Panc1 (cell line): ENCODE data around the gene OAS3. TPM values are rescaled to one million over a fixed set of nuclear protein-coding genes. Genes with fewer than 3 reads are reported as not detected.
"Not testable (repeated sequence)": the region's sequence is repeated elsewhere in the genome, so short reads cannot be mapped to it uniquely, and the experiment has no call there.

Experiments
- ATAC-seq: fragments of 200-7000 bp; cut with Tn5 transposase; 2 replicates; pipeline ENCODE4 v1.9.1; 2020; ENCODE audit warnings: mild to moderate bottlenecking, moderate library complexity
- BruUV-seq: library from RNA; stranded (reverse); fragments of 400-500 nt; replicated peaks from 2 replicates; lab custom pipeline; 2021; lab: Mats Ljungman, UMichigan
- CTCF ChIA-PET: fragments of 300-600 bp; sonication (Branson Sonifier 250); formaldehyde crosslinking; loops from one replicate; lab custom pipeline; 2022; ENCODE audit warnings: antibody characterized with exemption; lab: Charles Lee
- POLR2A ChIA-PET: fragments of 300-600 bp; sonication (Branson Sonifier 250); formaldehyde crosslinking; loops from one replicate; lab custom pipeline; 2022; ENCODE audit warnings: antibody characterized with exemption; lab: Charles Lee
- DNase-seq: peaks from one replicate; pipeline ENCODE4 v3.0.0-alpha.2; 2010; ENCODE audit warnings: low read depth, low spot score
- H3K27ac ChIP-seq: 2 replicates; pipeline ENCODE4 v1.5.1; 2011; ENCODE audit warnings: mild to moderate bottlenecking, low read length, inconsistent platforms
- H3K27me3 ChIP-seq: fragments of 200-500 bp; sonication (Bioruptor generic); 2 replicates; pipeline ENCODE4 v1.6.0; 2014; ENCODE audit warnings: low read length, inconsistent platforms; ENCODE audit not compliant: control insufficient read depth, insufficient read depth
- H3K36me3 ChIP-seq: fragments of 200-500 bp; sonication (Bioruptor generic); 2 replicates; pipeline ENCODE4 v1.5.1; 2014; ENCODE audit warnings: inconsistent platforms, mild to moderate bottlenecking, low read length, moderate library complexity; ENCODE audit not compliant: control insufficient read depth, insufficient read depth
- H3K4me1 ChIP-seq: 2 replicates; pipeline ENCODE4 v1.5.1; 2011; ENCODE audit warnings: inconsistent platforms, mild to moderate bottlenecking, low read length, moderate library complexity; ENCODE audit not compliant: control insufficient read depth, insufficient read depth
- H3K4me3 ChIP-seq, 2 experiments: 2 replicates each; pipeline ENCODE4 v1.5.1; 2011 to 2012; ENCODE audit warnings: low read depth in 2 of 2, low read length in 2 of 2, mild to moderate bottlenecking in 2 of 2, inconsistent platforms in 1 of 2, moderate library complexity in 1 of 2
- H3K9me3 ChIP-seq: fragments of 200-500 bp; sonication (Bioruptor generic); 2 replicates; pipeline ENCODE4 v1.5.1; 2014; ENCODE audit warnings: low read depth, mild to moderate bottlenecking, inconsistent platforms, low read length, moderate library complexity; ENCODE audit not compliant: control insufficient read depth, insufficient read depth
- CTCF ChIP-seq: fragments of 450-650 bp; IDR thresholded peaks from 2 replicates; pipeline ENCODE4 v1.5.1; 2017; ENCODE audit warnings: mild to moderate bottlenecking
- POLR2AphosphoS5 ChIP-seq: IDR thresholded peaks from 2 replicates; pipeline ENCODE4 v1.6.1; 2012; ENCODE audit warnings: mild to moderate bottlenecking, low read depth, low read length, moderate library complexity
- REST ChIP-seq, 2 experiments: IDR thresholded peaks; 2 replicates each; pipeline ENCODE4 v1.6.1; 2011 to 2012; ENCODE audit warnings: low read depth in 2 of 2, control low read depth in 1 of 2, low read length in 1 of 2, mild to moderate bottlenecking in 1 of 2, moderate library complexity in 1 of 2; ENCODE audit not compliant: insufficient read depth in 1 of 2
- SIN3A ChIP-seq: IDR thresholded peaks from 2 replicates; pipeline ENCODE4 v1.6.1; 2012; ENCODE audit warnings: low read depth, mild to moderate bottlenecking, low read length, moderate library complexity, borderline replicate concordance; ENCODE audit not compliant: insufficient read depth
- TCF7L2 ChIP-seq: IDR thresholded peaks from 2 replicates; pipeline ENCODE4 v1.6.1; 2011; ENCODE audit warnings: mild to moderate bottlenecking, low read depth, low read length, inconsistent platforms
- in situ Hi-C: cut with HindIII; loops from 2 replicates; pipeline ENCODE4 v1.10.0; 2016; ENCODE audit warnings: low sequenced_read_pairs, low pct_unique_long_range_greater_than_20kb
- intact Hi-C: fragments of 100-400 bp; cut with micrococcal nuclease; formaldehyde crosslinking; loops from one replicate; pipeline ENCODE4 v1.10.0; 2022; ENCODE audit not compliant: unreplicated experiment
- total RNA-seq: library from RNA; stranded (reverse); gene quantifications from one replicate; pipeline ENCODE4 v1.2.1, GENCODE V29; 2021; ENCODE audit not compliant: unreplicated experiment

OAS3 gene
- total RNA-seq, 1 experiment from 2014 or later, result 33.3 TPM

GRCh38 chr12:112919121-112919520, 19.2 kb upstream of the OAS3 start:
- in situ Hi-C loops, result no loop called here
- Histone ChIP-seq H3K27ac (no peak overlapping the region), H3K9me3 (no peaks in the 10 kb centered on the region), H3K36me3 (no peaks in the 10 kb centered on the region), H3K4me1 (no peaks in the 10 kb centered on the region; the same call in 1 of the 2 replicates), H3K27me3 (peaks cover 12% of the 10 kb centered on the region), H3K4me3 (no peak overlapping the region)
- DNase-seq (no peak), ATAC-seq (no peak)
- POLR2A ChIA-PET, result interaction anchor here (0.5 kb wide), 1 partner anchor 13 kb away, joined by 4 read pairs; no protein-coding TSS in a partner anchor
- intact Hi-C loops, result no loop called here
- no TSS peak for BruUV-seq
- CTCF ChIA-PET, result no interaction called here
- TF ChIP-seq CTCF (no peak), REST (IDR thresholded peaks at IDR 0.05; ENCODE audit: insufficient read depth in 1 of 2, low read depth in 2 of 2, low read length in 1 of 2) (no peak), POLR2AphosphoS5 (no peak), TCF7L2 (no peak), SIN3A (no peak)

- in situ Hi-C loops (no loop called here), intact Hi-C loops (no loop called here)
- no peaks in the 10 kb centered on the region for H3K36me3 ChIP-seq
- DNase-seq (no peak), ATAC-seq (no peak)
- no peak overlapping the region for H3K27ac ChIP-seq
- H3K27me3 ChIP-seq, result peaks cover 12% of the 10 kb centered on the region
- no peak for TF ChIP-seq POLR2AphosphoS5
- TF ChIP-seq TCF7L2, result no peak
- no peak for TF ChIP-seq REST (IDR thresholded peaks at IDR 0.05; ENCODE audit: insufficient read depth in 1 of 2, low read depth in 2 of 2, low read length in 1 of 2)
- TF ChIP-seq CTCF, result no peak
- no peak for TF ChIP-seq SIN3A
- CTCF ChIA-PET, result no interaction called here
- no peak overlapping the region for H3K4me3 ChIP-seq
- H3K9me3 ChIP-seq, result no peaks in the 10 kb centered on the region
- POLR2A ChIA-PET, result interaction anchor here (0.7 kb wide), 1 partner anchor 163 kb away, joined by 3 read pairs; no protein-coding TSS in a partner anchor
- no peaks in the 10 kb centered on the region for H3K4me1 ChIP-seq
- no TSS peak for BruUV-seq
These were observed 13.3 kb upstream of the OAS3 start for GRCh38 chr12:112924986-112925385.

GRCh38 chr12:112926416-112927033, 11.7 kb upstream of the OAS3 start:
- POLR2A ChIA-PET, H3K4me3 ChIP-seq, ATAC-seq, H3K27ac ChIP-seq, CTCF ChIA-PET, H3K27me3 ChIP-seq, H3K4me1 ChIP-seq, BruUV-seq, intact Hi-C loops, H3K36me3 ChIP-seq, DNase-seq, H3K9me3 ChIP-seq, in situ Hi-C loops: not testable (repeated sequence)
